Activated gamma-delta T cell (primary cell): ENCODE results near the gene PTP4A2.

Source experiments
- DNase-seq: peaks from one replicate; lab custom pipeline; 2025; lab: John Stamatoyannopoulos, UW

Gene PTP4A2

DNA sequence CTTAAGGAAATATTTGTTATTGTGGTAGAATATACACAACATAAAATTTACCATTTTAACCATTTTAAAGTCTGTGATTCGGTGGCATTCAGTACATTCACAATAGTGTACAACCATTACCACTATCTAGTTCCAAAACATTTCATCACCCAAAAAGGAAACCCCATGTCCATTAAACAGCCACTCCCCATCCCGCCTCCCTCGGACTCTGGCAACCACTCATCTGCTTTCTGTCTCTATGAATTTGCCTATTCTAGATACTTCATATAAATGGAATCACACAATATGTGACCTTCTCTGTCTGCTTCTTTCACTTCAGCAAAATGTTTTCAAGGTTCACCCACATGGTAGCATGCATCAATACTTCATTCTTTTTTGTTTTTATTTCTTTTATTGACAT is 51.3 kb downstream of the PTP4A2 start:
- DNase-seq = no peak

DNA sequence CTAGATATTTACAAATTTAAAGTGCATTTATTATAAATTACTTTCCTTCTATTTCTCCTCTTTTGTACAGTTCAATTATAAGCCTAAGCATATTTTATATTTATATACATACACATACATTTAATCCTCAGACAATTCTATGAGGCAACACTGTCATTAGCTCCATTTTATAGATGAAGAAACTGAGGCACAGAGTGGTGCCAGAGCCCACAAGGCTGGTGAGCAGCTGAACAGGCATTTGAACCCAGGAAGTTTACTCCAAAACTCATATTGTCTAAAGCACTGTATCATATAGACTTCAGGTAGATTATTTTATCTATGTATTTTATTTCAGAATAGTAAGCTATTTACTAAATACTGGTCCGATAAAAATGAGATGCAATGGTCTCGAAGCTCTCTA is 52.3 kb downstream of the PTP4A2 start:
- DNase-seq = no peak

DNA sequence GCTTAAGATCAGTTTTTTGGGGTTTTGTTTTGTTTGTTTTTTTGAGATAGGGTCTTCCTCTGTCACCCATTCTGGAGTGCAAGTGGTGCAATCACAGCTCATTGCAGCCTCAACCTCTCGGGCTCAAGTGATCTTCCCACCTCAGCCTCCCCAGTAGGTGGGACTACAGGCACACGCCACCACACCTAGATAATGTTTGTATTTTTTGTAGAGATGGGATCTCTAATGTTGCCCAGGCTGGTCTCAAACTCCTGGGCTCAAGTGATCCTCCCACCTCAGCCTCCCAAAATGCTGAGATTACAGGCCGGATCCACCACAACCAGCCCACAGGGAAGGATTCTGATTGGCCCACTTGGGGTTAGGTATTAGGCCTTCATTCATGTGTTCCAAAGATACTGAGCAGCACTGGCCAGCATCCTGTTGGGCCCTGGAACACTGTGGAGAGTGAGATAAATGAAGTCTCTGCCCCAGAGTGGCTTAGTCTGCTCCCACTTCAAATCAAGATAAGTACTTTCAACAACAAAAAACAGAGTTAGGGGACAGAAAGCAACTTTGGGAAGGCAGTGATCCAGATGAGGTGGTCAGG is 54.7 kb downstream of the PTP4A2 start:
- DNase-seq = no peak

DNA sequence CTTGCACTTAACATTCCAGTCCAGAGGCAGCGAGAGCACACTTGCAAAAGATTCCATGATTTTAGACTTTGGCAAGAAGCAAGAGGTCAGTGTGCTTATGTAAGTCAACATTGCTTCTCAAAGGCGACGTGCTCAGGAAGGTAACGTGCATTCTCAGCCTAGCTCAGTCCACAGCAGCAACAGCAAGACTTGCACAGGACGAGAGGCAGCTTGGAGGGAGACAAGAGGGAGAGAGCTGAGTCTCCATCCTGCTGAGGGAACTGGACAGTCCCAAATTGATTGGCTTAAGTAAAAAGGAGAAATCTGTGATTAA is 56.5 kb downstream of the PTP4A2 start:
- no peak for DNase-seq

DNA sequence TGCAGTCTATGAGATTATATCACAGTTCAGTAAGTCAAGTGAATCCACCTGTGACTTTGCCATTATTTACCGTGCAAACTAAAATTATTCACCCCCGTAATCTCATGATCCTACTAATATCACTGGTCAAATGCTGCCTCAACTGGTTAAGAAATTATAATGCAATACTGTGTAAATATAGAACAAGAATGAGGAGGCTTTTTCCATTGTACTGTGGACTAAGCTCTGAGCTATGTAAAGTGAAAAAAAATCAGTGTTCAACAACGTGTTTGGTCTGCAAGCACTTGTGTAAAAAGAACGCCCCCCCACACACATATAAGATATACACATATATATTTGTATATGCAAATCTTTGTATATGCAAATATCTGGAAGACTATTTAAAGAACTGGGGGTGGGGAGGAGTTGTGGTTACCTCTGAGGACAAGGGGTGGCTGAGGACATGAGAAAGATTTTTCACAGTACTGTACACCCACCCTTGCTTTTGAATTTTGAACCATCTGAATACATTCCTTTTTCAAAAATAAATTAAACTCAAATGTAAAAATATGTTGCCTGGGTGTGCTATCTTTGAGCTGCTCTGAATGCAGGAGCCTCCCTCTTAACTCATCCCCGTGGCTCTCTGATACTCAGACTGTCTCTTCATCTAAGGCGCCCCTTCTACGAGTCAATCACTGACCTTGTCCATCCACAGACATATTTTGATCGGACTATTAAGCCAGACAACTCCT is 57.0 kb downstream of the PTP4A2 start:
- no peak for DNase-seq

DNA sequence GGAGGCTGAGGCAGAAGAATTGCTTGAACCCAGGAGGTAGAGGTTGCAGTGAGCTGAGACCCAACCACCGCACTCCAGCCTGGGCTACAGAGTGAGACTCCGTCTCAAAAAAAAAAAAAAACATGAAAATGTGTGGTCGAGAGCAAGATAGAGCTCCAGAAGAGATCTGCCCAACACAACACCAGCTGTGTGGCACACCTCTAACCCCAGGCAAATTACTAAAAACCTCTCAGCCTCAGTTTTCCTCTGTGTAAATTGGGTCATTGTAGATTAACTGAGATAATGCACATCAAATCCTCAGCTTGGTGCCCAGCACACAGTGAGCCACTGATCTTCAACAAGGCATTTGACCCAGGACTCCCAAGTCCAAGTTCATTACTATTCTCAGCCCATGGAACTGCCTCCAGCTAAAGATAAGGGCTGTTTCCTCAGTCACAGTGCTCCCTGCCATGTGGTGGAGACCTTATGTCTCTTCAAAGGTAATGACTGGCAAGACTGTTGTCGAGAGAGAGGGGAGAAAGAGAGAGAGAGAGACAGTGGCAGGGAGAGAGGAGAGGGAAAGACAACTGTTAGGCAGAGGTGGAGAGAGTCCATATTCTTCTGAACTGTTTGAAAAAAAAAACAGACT is 58.1 kb downstream of the PTP4A2 start:
- DNase-seq = no peak

DNA sequence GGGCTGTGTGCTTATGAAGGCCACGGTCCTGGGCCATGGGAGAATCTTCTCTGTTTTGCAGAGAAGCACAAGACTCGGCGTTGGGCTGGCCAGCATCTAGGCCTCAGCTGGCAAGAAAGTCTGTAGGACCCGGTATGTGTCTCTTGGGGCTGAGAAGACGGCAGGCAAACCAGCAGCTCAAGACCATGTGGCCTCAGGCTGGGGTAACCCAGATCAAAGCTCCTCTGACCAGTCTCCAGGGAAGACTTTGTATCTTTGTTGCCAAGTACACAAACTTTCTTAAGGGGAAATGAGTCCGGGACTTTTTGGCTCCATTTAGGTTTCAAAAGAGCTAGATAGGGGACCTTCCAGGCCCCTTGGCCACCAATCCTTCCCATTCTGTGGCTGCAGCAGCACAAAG is 60.1 kb downstream of the PTP4A2 start:
- DNase-seq = no peak

DNA sequence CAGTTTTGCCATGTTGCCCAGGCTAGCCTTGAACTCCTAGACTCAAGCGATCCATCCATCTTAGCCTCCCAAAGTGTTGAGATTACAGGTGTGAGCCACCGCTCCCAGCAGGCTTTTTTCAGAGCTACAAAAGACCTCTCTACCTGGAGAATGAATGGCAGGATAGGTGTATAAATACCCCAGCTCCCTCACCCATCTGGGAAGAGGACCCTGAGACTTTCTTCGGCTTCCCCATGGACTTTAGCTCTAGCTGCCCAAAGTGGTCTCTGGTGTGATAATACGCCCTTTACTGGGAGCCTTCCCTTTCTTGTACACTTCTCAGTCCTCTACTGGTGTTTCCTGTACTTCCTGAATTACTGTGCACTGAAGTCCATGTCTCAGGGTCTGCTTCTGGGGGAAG is 60.6 kb downstream of the PTP4A2 start:
- DNase-seq = no peak

DNA sequence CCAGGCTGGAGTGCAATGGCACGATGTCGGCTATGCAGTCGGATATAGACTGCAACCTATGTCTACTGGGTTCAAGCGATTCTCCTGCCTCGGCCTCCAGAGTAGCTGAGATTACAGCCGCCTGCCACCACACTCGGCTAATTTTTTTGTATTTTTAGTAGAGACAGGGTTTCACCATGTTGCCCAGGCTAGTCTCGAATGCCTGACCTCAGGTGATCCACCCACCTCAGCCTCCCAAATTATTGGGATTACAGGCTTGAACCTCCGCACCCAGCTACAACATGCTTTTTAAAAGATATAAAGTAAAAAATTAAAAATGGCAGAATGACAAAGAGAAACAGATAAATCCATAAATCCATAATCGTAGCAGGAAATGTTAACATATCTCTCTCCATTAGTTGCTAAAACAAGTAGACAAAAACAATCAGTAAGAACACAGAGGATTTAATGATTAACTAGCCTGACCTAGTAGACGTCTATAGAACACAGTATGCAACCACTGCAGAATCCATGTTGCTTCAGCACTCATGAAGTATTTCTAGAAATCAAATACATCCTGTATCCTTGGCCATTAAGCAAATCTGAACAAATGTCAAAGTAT is 62.4 kb downstream of the PTP4A2 start:
- DNase-seq = no peak

DNA sequence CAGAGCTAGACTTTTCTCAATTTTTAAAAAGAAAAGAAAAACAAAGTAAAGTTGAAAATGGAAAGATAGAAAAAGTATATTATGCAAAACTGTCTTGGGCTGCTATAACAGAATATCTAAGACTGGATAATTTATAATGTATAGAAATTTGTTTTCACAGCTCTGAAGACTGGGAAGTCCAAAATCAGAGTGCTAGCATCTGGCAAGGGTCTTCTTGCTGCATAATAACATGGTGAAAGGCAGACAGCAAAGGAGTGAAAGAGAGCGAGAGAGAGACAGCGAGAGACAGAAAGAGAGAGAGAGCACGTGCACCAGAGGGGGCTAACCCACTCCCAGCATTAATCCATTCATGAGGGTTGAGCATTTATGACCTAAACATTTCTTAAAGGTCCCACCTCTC is 63.2 kb downstream of the PTP4A2 start:
- DNase-seq = no peak

DNA sequence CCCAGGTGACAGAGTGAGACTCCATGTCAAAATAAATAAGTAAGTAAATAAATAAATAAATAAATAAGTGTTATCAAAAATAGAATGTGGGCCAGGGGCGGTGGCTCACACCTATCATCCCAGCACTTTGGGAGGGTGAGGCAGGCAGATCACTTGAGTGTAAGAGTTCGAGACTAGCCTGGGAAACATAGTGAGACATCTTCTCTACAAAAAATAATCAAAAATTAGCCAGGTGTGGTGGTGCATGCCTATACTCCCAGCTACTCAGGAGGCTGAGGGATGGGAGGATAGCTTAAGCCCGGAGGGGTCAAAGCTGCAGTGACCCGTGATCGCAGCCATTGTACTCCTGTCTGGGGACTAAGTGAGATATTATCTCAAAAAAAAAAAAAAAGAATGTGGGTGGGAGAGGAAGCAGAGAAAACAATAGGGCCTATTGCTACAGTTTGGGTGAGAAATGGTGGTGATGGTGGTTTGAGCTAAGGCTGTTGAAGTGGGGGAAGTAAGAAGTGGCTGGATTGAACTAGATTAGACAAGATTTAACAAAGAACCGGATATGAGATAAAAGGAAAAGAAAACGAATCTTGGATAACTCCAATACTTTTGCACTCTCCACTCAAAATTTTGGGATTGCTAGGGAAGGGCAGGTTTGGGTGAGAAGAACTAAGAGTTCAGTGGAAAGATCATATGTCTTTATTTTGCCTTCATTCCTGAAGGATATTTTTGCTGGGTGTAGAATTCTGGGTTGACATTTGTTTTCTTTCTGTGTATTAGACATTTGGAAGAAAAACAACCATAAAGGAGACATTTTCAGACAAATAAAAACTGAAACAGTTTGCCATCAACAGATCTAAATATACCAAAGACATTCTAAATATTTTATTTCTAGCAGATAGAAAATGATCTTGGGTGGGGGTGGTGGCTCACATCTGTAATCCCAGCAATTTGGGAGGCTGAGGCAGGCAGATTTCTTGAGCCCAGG is 65.2 kb downstream of the PTP4A2 start:
- DNase-seq = no peak

DNA sequence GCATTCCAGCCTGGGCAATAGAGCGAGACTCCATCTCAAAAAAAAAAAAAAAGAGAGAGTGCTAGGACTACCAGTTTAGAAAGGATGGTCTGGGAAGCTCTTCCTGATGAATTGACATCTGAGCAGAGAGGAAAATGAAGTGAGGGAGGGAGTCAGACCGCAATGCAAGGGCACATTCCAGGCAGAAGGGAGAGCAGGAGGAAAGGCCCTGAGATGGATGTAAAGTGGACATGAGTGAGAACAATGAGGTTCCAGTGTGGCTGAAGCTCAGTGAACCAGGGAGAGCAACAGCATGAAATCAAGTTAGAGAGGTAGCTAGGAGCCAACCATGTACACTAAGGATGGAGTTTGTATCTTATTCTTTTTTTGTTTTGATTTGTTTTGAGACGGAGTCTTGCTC is 66.5 kb downstream of the PTP4A2 start:
- no peak for DNase-seq

DNA sequence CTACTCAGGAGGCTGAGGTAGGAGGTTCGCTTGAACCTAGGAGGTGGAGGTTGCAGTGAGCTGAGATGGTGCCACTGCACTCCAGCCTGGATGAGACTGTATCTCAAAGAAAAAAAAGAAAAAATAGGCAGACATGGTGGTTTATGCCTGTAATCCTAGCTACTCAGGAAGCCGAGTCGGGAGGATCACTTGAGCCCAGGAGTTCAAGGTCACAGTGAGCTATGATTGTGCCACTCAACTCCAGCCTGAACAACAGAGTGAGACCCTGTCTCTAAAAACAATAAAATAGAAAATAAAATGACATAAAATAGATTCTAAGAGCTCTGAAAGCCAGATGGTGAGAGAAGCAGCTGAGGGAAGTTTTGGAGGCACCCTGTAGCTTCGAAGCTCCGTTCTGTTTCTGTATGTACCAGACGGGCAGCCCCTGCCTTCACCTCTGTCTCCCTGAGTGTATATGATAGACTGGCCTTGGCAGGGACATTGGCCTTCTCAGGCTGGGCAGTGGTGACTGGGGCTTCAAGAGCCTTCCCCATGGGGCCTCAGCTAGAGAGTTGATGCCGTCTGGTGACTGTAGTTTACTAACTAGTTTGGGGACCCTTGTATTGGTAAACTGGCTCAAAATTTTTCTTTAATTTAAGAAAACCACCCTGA is 68.0 kb downstream of the PTP4A2 start:
- no peak for DNase-seq

DNA sequence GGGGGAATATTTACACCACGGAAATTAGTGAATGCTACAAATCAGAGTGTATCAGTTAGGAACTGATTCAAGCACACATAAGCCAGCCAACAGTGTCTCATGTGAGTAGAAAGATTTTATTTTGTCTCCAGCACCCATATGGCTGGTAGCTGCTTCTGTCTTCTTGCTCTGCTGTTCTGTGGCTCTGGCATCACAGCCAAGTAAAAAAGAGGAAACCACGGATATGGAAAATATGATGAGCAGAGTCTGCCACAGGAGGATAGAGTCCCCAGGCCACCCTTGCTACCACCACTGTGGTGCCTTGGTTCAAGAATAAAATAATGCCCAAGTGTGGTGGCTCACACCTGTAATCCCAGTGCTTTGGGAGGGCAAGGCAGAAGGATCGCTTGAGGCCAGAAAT is 68.7 kb downstream of the PTP4A2 start:
- DNase-seq = no peak

DNA sequence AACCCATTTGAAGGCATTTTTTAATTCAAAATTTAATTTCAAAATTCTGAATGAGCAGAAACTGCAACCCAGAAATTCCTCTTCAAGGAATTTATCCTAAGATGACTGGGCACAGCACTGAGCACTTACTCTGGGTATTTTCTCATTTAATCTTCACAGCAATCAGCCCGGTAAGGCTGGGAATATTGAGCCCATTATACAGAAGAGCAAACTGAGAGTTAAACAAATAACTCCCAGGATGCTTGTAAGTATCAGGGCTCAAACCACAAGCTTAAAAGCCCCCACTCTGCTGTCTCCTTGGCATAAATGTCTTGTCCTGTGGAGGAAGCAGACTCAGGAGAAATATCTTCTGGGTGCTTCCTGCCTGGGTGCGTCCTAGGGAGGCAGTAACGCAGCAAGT is 69.3 kb downstream of the PTP4A2 start:
- DNase-seq = no peak

DNA sequence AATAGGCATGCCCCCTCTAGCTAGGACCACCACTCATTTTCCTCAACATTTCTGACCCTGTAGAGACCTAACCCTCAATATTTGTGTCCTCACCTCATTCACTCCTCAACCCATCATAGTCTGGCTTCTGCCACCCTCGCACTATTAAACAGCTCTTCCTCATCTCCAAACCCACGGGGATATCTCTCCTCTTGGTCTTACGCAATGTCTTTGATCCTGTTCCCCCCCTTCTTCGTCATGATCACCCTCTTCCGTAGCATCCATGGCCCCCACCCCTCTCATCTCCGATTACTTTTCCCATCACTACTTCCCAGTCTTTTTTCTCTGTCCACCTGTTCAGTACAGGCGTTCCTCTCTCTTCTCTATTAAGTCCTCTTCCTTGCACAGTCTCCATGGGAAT is 70.6 kb downstream of the PTP4A2 start:
- no peak for DNase-seq

DNA sequence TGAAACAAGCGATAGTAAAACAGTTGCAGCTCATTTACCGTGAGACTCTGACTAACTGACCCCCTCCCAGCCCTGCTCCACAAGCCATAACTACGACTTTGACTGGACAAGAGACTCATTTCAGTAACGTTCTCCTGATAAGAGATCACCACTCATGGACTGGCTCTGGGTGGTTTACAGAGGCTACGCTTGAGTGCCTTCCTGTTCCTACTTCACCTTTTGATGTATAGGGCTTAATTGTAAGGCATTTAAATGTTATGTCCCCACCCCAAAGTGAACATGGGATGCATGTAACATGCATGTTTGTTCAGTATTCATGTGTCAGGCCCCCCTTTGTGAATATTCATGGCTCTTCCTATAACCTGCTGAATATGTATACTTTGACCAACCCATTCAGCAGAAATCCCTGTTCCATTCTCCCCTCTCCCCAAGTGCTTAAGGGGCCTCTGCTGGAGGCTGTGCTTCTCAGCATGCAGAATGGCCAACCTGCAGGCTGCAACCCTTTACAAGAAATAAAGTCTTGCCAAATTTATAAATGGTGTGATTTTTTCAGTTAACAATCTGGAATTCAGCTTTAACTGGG is 71.6 kb downstream of the PTP4A2 start:
- no peak for DNase-seq

DNA sequence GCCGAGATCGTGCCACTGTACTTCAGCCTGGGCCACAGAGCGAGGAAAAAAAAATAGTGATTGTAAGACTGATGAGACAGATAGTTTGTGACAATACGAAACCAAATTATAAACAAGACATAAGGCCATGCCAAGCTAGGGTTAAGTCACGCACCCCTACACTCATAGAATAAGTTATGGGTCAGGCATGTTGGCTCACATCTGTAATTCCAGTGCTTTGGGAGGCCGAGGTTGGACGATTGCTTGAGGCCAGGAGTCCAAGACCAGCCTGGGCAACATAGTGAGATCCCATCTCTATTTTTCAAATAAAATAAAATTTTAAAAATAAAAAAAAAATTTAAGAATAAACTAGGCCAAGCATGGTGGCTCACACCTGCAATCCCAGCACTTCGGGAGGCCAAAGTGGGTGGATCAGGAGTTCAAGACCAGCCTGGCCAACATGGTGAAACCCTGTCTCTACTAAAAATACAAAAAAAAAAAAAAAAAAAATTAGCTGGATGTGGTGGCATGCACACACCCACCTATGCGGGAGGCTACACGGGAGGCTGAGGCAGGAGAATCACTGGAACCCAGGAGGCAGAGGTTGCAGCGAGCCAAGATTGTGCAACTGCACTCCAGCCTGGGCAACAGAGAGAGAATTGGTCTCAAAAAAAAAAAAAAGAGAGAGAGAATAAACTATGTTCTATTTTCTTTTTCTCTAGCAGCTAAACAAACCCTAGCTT is 72.3 kb downstream of the PTP4A2 start:
- DNase-seq = no peak

DNA sequence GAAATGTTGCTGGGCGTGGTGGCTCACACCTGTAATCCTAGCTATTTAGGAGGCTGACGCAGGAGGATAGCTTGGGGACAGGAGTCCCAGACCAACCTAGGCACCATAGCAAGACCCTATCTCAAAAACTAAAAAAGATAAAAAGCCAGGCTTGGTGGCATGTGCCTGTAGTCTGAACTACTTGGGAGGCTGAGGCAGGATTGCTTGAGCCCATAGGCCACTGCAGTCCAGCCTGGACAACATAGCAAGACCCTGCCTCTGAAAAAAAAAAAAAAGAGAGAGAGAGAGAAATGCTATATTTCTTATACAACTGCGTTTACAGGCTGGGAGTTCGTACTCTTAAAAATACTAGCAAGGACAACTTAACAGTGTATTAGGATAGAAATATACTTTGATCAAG is 76.1 kb downstream of the PTP4A2 start:
- no peak for DNase-seq

DNA sequence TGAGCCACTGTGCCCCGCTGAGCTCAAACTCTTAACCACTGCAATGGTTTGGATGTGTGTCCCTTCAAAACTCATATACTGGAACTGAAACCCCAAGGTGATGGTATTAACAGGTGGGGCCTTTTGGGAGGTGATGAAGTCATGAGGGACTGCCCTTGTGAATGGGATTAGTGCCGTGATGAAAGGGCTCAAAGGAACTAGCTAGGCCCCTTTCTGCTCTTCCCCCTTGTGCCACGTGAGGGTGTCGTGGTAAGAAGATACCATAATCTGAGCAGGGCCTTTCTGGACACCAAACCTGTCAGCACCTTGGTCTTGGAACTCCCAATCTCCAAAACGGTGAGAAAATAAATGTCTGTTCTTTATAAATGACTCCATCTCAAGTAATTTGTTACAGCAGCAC is 76.8 kb downstream of the PTP4A2 start:
- DNase-seq = no peak

DNA sequence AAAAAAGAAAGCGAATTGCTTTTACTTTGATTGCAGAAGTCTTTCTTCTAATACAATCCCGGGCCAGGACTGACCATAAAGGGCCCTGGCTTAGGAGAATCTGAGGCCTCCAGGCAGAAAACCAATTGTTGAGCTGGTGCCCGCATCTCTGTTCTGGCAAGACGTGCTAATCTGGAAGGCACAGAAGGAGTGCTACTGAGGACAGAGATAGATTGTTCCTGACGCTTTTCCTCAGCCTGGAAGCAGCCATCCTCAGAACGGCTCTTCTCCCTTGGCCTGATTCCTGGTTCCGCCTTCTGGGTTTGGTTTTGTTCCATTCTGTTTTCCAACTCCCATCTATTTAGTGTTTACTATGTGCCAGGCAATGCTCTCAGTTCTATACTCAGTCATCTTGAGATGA is 77.6 kb downstream of the PTP4A2 start:
- DNase-seq = no peak
